Astrocyte (in vitro differentiated cells and primary cell): ENCODE measurements around the gene NCOA5. TPM values are rescaled to one million over a fixed set of nuclear protein-coding genes. Genes with fewer than 3 reads are reported as not detected.

Source experiments
- DNase-seq: peaks from one replicate; pipeline ENCODE4 v3.0.0-alpha.2; 2010; ENCODE audit warnings: low read depth
- FAIRE-seq: peaks from 2 replicates; lab custom pipeline; 2011; peaks lifted over from hg19 to GRCh38; lab: Jason Lieb, UNC
- H2AFZ ChIP-seq: 2 replicates; pipeline ENCODE4 v1.6.0; 2012; ENCODE audit warnings: low read depth, low read length, inconsistent platforms
- H3K27ac ChIP-seq: 2 replicates; pipeline ENCODE4 v1.5.1; 2011; ENCODE audit warnings: low read depth, low read length, inconsistent platforms
- H3K27me3 ChIP-seq: 2 replicates; pipeline ENCODE4 v1.6.0; 2011; ENCODE audit warnings: low read length, inconsistent platforms; ENCODE audit not compliant: insufficient read depth
- H3K36me3 ChIP-seq: 2 replicates; pipeline ENCODE4 v1.5.1; 2011; ENCODE audit warnings: low read length, inconsistent platforms; ENCODE audit not compliant: insufficient read depth
- H3K4me1 ChIP-seq: 2 replicates; pipeline ENCODE4 v1.5.1; 2011; ENCODE audit warnings: low read length, inconsistent platforms; ENCODE audit not compliant: insufficient read depth
- H3K4me2 ChIP-seq: 2 replicates; pipeline ENCODE4 v1.6.0; 2012; ENCODE audit warnings: low read length, inconsistent platforms
- H3K4me3 ChIP-seq: 2 replicates; pipeline ENCODE4 v1.5.1; 2011; ENCODE audit warnings: low read depth, mild to moderate bottlenecking, low read length, inconsistent platforms; ENCODE audit not compliant: insufficient read depth
- H3K79me2 ChIP-seq: 2 replicates; pipeline ENCODE4 v1.6.0; 2012; ENCODE audit warnings: mild to moderate bottlenecking, low read length, inconsistent platforms; ENCODE audit not compliant: insufficient read depth
- H3K9ac ChIP-seq: 2 replicates; pipeline ENCODE4 v1.6.0; 2012; ENCODE audit warnings: mild to moderate bottlenecking, low read length, inconsistent platforms
- H3K9me3 ChIP-seq: 2 replicates; pipeline ENCODE4 v1.5.1; 2012; ENCODE audit warnings: low read depth, mild to moderate bottlenecking, low read length, inconsistent platforms; ENCODE audit not compliant: insufficient read depth
- H4K20me1 ChIP-seq: 2 replicates; pipeline ENCODE4 v1.6.0; 2012; ENCODE audit warnings: low read length, inconsistent platforms; ENCODE audit not compliant: insufficient read depth
- H3K27ac Mint-ChIP-seq: one replicate; pipeline ENCODE4 v1.8.0; 2021; ENCODE audit warnings: mild to moderate bottlenecking, mixed read lengths; ENCODE audit not compliant: unreplicated experiment
- H3K27me3 Mint-ChIP-seq: one replicate; pipeline ENCODE4 v1.8.0; 2021; ENCODE audit warnings: low read depth, mixed read lengths; ENCODE audit not compliant: unreplicated experiment
- H3K36me3 Mint-ChIP-seq: one replicate; pipeline ENCODE4 v1.8.0; 2021; ENCODE audit warnings: low read depth, mixed read lengths; ENCODE audit not compliant: unreplicated experiment
- H3K4me1 Mint-ChIP-seq: one replicate; pipeline ENCODE4 v1.8.0; 2021; ENCODE audit warnings: low read depth, mixed read lengths; ENCODE audit not compliant: unreplicated experiment
- H3K4me3 Mint-ChIP-seq: one replicate; pipeline ENCODE4 v1.8.0; 2021; ENCODE audit warnings: mild to moderate bottlenecking, moderate library complexity, mixed read lengths; ENCODE audit not compliant: unreplicated experiment
- H3K9me3 Mint-ChIP-seq: one replicate; pipeline ENCODE4 v1.8.0; 2021; ENCODE audit warnings: mild to moderate bottlenecking, mixed read lengths; ENCODE audit not compliant: unreplicated experiment
- CTCF ChIP-seq: IDR thresholded peaks from 2 replicates; pipeline ENCODE4 v1.5.1; 2011; ENCODE audit warnings: low read depth, mild to moderate bottlenecking, inconsistent platforms, low read length, moderate library complexity; ENCODE audit not compliant: insufficient read depth
- EZH2 ChIP-seq: IDR thresholded peaks from 2 replicates; pipeline ENCODE4 v1.6.1; 2012; ENCODE audit warnings: mild to moderate bottlenecking, low read length, inconsistent platforms; ENCODE audit not compliant: insufficient read depth
- total RNA-seq: library from RNA; stranded (reverse); gene quantifications from 2 replicates; pipeline ENCODE4 v1.2.1, GENCODE V29; 2021

The NCOA5 gene
- total RNA-seq, 1 donor from 2014 or later, result 20.7 TPM

DNA sequence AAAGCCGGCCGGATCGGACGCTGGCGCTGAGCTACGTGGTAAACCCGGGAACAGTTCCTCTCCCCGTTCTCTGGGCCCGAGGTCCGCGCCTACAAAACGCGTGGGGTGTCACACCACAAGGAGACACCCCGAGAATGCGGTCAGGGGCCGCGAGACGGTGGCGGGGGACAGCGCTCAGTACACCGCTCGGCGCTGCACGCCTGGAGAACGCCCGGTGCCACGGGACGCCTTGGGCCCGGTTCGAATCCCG is 670 bp downstream of the NCOA5 start:
- H3K9me3 Mint-ChIP-seq, result no peaks in the 10 kb centered on the region
- Histone ChIP-seq H3K36me3 (no peaks in the 10 kb centered on the region), H3K27ac (peak overlapping the region; percentile 98), H4K20me1 (peaks cover 52% of the 10 kb centered on the region), H3K9ac (peak overlapping the region; percentile 94), H3K27me3 (no peaks in the 10 kb centered on the region), H3K79me2 (peaks cover 55% of the 10 kb centered on the region), H3K4me3 (peak overlapping the region; percentile 84), H3K9me3 (no peaks in the 10 kb centered on the region), H2AFZ (peak overlapping the region; percentile 88), H3K4me1 (peaks cover 8% of the 10 kb centered on the region), H3K4me2 (peak overlapping the region; percentile 96)
- TF ChIP-seq EZH2, result no peak
- DNase-seq (peak; percentile 18), FAIRE-seq (no peak)
- H3K27me3 Mint-ChIP-seq, result no peaks in the 10 kb centered on the region
- H3K4me1 Mint-ChIP-seq, result peaks cover 20% of the 10 kb centered on the region
- H3K36me3 Mint-ChIP-seq, result no peaks in the 10 kb centered on the region
- H3K27ac Mint-ChIP-seq, result peak overlapping the region; percentile 91
- H3K4me3 Mint-ChIP-seq, result peak overlapping the region; percentile 88

- Histone ChIP-seq H3K9ac (peak overlapping the region; percentile 94), H2AFZ (peak overlapping the region; percentile 88), H3K4me2 (peak overlapping the region; percentile 96), H3K27ac (peak overlapping the region; percentile 98), H3K4me1 (peaks cover 8% of the 10 kb centered on the region), H3K4me3 (peak overlapping the region; percentile 84), H4K20me1 (peaks cover 57% of the 10 kb centered on the region), H3K27me3 (no peaks in the 10 kb centered on the region), H3K9me3 (no peaks in the 10 kb centered on the region), H3K36me3 (no peaks in the 10 kb centered on the region), H3K79me2 (peaks cover 60% of the 10 kb centered on the region)
- Mint-ChIP-seq H3K36me3 (no peaks in the 10 kb centered on the region), H3K4me1 (peaks cover 20% of the 10 kb centered on the region), H3K9me3 (no peaks in the 10 kb centered on the region), H3K4me3 (peak overlapping the region; percentile 88), H3K27me3 (no peaks in the 10 kb centered on the region), H3K27ac (peak overlapping the region; percentile 91)
- FAIRE-seq, result no peak
- DNase-seq, result peak; percentile 19
- TF ChIP-seq CTCF (no peak), EZH2 (no peak)
Observed at GRCh38 chr20:46088409-46089166, 1.2 kb downstream of the NCOA5 start.

GRCh38 chr20:46087161-46087560 is 2.6 kb downstream of the NCOA5 start:
- DNase-seq, result no peak
- Mint-ChIP-seq H3K4me1 (peaks cover 28% of the 10 kb centered on the region), H3K27ac (no peak overlapping the region), H3K27me3 (no peaks in the 10 kb centered on the region), H3K36me3 (no peaks in the 10 kb centered on the region), H3K9me3 (no peaks in the 10 kb centered on the region), H3K4me3 (no peak overlapping the region)
- peaks cover 74% of the 10 kb centered on the region for H3K79me2 ChIP-seq
- no peaks in the 10 kb centered on the region for H3K36me3 ChIP-seq
- no peaks in the 10 kb centered on the region for H3K27me3 ChIP-seq
- no peak overlapping the region for H3K9ac ChIP-seq
- TF ChIP-seq EZH2 (no peak), CTCF (peak; percentile 42)
- peaks cover 71% of the 10 kb centered on the region for H4K20me1 ChIP-seq
- no peak overlapping the region for H3K4me2 ChIP-seq
- H3K4me3 ChIP-seq, result no peak overlapping the region
- H2AFZ ChIP-seq, result no peak overlapping the region
- H3K4me1 ChIP-seq, result peaks cover 8% of the 10 kb centered on the region
- H3K27ac ChIP-seq, result no peak overlapping the region
- H3K9me3 ChIP-seq, result no peaks in the 10 kb centered on the region
- no peak for FAIRE-seq
